GM23248 (cell line): ENCODE measurements around the gene PPP1R1A.

Experiments used
- EZH2 ChIP-seq: fragments of 200-600 bp; sonication (generic); IDR thresholded peaks from 2 replicates; pipeline ENCODE4 v1.6.1; 2018; ENCODE audit warnings: antibody characterized with exemption, mild to moderate bottlenecking; ENCODE audit not compliant: insufficient read depth, poor library complexity, severe bottlenecking
- EZH2phosphoT487 ChIP-seq: fragments of 200-600 bp; sonication (generic); IDR thresholded peaks from 2 replicates; pipeline ENCODE4 v1.6.1; 2018; ENCODE audit warnings: antibody characterized with exemption, moderate library complexity, mild to moderate bottlenecking, low read depth; ENCODE audit not compliant: insufficient read depth

GRCh38 chr12:54606556-54606955 is 18.1 kb upstream of the PPP1R1A start:
- no peak for TF ChIP-seq EZH2
- TF ChIP-seq EZH2phosphoT487 = no peak
